GM12892 (cell line): Measurements from ENCODE around the gene PPP1R14B.

ENCODE experiments used
- POLR2A ChIP-seq: IDR thresholded peaks from 2 replicates; pipeline ENCODE4 v1.6.1; 2011; ENCODE audit warnings: low read depth, low read length, control low read depth
- POLR2AphosphoS5 ChIP-seq: IDR thresholded peaks from 2 replicates; pipeline ENCODE4 v1.6.1; 2011; ENCODE audit warnings: low read depth, low read length, control low read depth

- TF ChIP-seq POLR2A (no peak), POLR2AphosphoS5 (no peak)
Observed at GRCh38 chr11:64275031-64275800, 28.5 kb upstream of the PPP1R14B start.
